Urinary bladder (tissue), 4 donors: Measurements from ENCODE around the gene SHFL. TPM values are rescaled to one million over a fixed set of nuclear protein-coding genes. Genes with fewer than 3 reads are reported as not detected.
A peak's percentile ranks its signal among the peaks of the same experiment; 100 is the strongest.

Source experiments
- DNase-seq: peaks from one replicate; pipeline ENCODE4 v3.0.0-alpha.2; 2015; ENCODE audit errors: extremely low spot score
- H3K27ac ChIP-seq: one replicate; pipeline ENCODE4 v1.5.1; 2013; ENCODE audit warnings: low read depth, mild to moderate bottlenecking, moderate library complexity
- H3K36me3 ChIP-seq: one replicate; pipeline ENCODE4 v1.6.1; 2013; ENCODE audit warnings: mild to moderate bottlenecking, moderate library complexity; ENCODE audit not compliant: insufficient read depth
- H3K4me1 ChIP-seq: one replicate; pipeline ENCODE4 v1.6.1; 2013; ENCODE audit warnings: mild to moderate bottlenecking, moderate library complexity; ENCODE audit not compliant: insufficient read depth
- H3K4me3 ChIP-seq: one replicate; pipeline ENCODE4 v1.5.1; 2013; ENCODE audit warnings: low read depth, low read length
- WGBS: extraction: QIAGEN DNeasy Blood & Tissue Kit; methylation state at CpG from one replicate; pipeline ENCODE4 v1.1.7; 2013; 5-methylcytosine and 5-hydroxymethylcytosine counted together
- polyA plus RNA-seq: library from polyadenylated mRNA; stranded (reverse); fragments of 200-250 nt; gene quantifications from one replicate; pipeline ENCODE4 v1.2.3, GENCODE V29; 2013
- total RNA-seq: library from RNA; depleted of rRNA; stranded (reverse); fragments of >200 nt; gene quantifications from one replicate; pipeline ENCODE4 v1.2.3, GENCODE V29; 2014
- donor health status: healthy with polysubstance abuse.
- donor health status: healthy.

The SHFL gene
- total and polyA plus RNA-seq, 2 donors = 15.5 to 43.4 TPM

DNA sequence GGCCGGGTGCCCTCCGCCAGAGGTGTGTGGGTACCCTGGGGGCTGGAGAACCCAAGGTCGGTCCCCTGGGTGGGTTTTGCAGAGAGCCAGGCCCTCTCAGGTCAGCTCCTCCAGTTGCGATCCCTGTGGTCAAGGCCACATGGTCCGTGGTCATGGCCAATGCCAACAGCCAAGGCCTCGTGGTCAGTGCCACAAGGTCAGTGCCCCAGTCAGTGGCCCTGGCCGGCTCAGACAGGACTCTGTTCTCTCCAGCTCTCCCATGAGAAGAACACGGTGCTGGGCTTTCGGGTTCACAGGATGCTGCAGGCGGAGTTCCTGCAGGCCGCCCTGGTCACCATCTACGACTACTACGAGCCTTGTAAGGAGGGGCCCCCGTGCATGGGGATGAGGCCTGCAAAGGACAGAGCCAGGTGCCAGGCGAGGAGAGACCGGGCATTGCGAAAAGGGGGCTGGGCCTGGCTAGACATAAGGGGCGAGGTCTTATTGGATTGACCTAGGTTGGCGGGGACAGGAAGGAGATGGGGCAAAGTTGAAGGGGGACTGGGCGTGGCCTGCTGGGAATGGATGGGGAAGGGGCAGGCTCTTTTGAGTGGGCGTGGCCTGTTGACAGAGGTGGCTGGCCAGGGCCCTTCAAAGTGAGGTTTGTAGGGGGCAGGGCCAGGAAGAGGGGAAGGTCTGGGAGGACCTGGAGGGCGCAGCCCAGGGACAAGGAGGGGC, 15.2 kb upstream of the SHFL start:
- WGBS = 72% methylated on average over 22 of the region's 22 CpGs
- Histone ChIP-seq H3K36me3 (no peaks in the 10 kb centered on the region), H3K4me1 (no peaks in the 10 kb centered on the region), H3K4me3 (no peak overlapping the region), H3K27ac (no peak overlapping the region)
- DNase-seq = no peak

- Histone ChIP-seq H3K27ac (no peak overlapping the region), H3K4me1 (no peaks in the 10 kb centered on the region), H3K4me3 (no peak overlapping the region), H3K36me3 (no peaks in the 10 kb centered on the region)
- WGBS = 58% methylated on average over 2 of the region's 2 CpGs
- no peak for DNase-seq
Observed at GRCh38 chr19:10074153-10074552, 12.0 kb upstream of the SHFL start.

DNA sequence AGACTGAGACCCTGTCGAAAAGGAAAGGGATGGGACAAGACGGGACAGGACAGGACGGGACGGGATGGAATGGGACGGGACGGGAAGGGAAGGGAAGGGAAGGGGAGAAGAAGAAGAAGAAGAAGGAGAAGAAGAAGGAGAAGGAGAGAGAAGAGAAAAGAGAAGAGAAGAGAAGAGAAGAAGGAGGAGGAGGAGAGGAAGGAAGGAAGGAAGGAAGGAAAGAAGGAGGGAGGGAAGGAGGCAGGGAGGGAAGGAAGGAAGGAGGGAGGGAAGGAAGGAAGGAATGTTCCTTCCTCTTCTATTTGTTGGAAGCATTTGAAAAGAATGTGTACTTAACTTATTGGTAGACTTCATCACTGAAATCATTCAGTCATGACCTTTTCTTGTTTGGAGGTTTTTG, 9.6 kb upstream of the SHFL start:
- no peaks in the 10 kb centered on the region for H3K36me3 ChIP-seq
- H3K4me1 ChIP-seq = no peaks in the 10 kb centered on the region
- H3K4me3 ChIP-seq = no peak overlapping the region
- no peak for DNase-seq
- 77% methylated on average over 6 of the region's 6 CpGs for WGBS
- H3K27ac ChIP-seq = no peak overlapping the region

DNA sequence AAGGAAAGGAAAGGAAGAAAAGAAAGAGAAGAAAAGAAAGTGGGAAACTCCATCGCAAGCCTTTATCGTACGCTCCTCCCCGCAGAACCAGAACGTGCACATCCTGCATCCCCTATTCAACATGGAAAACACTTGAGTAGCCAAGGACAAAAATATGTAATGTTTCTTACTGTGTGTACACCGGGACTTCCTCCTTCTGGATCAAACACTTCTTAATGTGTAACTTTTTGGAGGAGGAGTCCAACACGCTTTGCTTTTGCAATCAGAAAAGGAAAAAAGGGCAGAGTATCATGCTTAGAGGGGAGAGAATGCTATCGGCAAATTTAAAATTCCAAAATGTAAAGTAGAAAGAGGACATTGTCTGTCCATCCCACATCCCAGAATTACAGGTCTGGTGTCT, 7.8 kb upstream of the SHFL start:
- WGBS = 79% methylated on average over 8 of the region's 8 CpGs
- DNase-seq = no peak
- no peak overlapping the region for H3K4me3 ChIP-seq
- H3K27ac ChIP-seq = no peak overlapping the region
- H3K36me3 ChIP-seq = no peaks in the 10 kb centered on the region
- H3K4me1 ChIP-seq = no peaks in the 10 kb centered on the region

DNA sequence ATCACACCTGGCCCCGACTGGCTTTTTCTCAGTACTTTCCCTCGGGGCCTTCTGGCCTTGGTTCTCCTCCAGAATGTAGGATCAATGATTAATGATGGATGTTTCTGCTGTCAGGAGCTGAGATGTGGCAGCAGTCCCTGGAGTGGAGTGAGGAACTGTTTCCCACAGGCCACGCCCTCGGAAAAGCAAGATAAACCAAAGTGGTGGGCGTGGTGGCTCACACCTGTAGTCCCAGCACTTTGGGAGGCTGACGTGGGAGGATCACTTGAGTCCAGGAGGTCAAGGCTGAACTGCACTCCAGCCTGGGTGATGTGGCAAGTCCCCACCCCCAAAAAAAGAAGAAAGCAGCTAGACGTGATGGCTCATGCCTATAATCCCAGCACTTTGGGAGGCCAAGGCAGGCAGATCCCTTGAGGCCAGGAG, 7.1 kb upstream of the SHFL start:
- 60% methylated on average over 7 of the region's 7 CpGs for WGBS
- no peaks in the 10 kb centered on the region for H3K36me3 ChIP-seq
- no peak overlapping the region for H3K4me3 ChIP-seq
- no peak overlapping the region for H3K27ac ChIP-seq
- H3K4me1 ChIP-seq = no peaks in the 10 kb centered on the region
- no peak for DNase-seq

- Histone ChIP-seq H3K4me3 (no peak overlapping the region), H3K36me3 (no peaks in the 10 kb centered on the region), H3K27ac (no peak overlapping the region), H3K4me1 (no peaks in the 10 kb centered on the region)
- WGBS = 82% methylated on average over 9 of the region's 9 CpGs
- DNase-seq = no peak
Observed at GRCh38 chr19:10083911-10084310, 2.2 kb upstream of the SHFL start.

GRCh38 chr19:10084803-10085202, 1.3 kb upstream of the SHFL start:
- Histone ChIP-seq H3K4me3 (no peak overlapping the region), H3K27ac (no peak overlapping the region), H3K36me3 (no peaks in the 10 kb centered on the region), H3K4me1 (no peaks in the 10 kb centered on the region)
- WGBS = 74% methylated on average over 3 of the region's 3 CpGs
- DNase-seq = no peak

- WGBS = 5% methylated on average over 43 of the region's 43 CpGs
- Histone ChIP-seq H3K4me1 (no peaks in the 10 kb centered on the region), H3K4me3 (peak overlapping the region; percentile 92), H3K27ac (peak overlapping the region; percentile 76), H3K36me3 (no peaks in the 10 kb centered on the region)
- DNase-seq = no peak
Observed at GRCh38 chr19:10086591-10087192, 575 bp downstream of the SHFL start.

DNA sequence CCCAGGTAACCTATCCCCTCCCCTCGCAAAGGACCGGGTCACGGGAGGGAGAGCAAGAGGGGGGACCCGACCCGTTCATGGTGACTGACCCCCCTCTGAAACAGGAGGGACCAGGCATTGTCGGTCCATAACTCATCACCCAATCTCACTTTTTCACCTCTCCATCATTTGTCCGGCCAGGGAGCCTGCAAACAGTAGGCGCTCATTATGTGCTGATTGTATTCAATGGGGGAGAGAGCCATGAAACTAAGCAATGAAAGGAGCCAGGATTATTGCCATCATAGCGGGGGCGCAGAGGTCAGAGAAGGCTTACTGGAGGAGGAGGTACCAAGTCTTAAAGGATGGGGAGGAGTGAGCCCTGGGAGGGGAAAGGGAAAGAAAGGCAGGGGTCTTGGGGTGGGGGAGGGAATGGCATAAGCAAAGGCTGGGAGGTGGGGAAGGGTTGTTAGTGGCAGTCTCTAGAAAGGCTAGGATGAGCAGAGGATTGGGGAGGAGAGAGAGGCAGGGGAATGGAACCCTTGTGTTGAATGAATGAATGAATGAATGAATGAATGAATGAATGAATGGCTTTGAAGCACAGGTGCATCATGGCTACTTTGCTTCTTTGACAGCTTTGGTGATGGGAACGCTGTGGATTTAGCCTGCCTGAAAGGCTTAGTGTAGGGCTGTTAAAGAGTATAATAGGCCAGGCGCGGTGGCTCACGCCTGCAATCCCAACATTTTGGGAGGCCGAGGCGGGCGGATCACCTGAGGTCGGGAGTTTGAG, 1.4 kb downstream of the SHFL start:
- 82% methylated on average over 18 of the region's 18 CpGs for WGBS
- H3K4me1 ChIP-seq = no peaks in the 10 kb centered on the region
- H3K4me3 ChIP-seq = peak overlapping the region; percentile 92
- DNase-seq = no peak
- H3K27ac ChIP-seq = no peak overlapping the region
- H3K36me3 ChIP-seq = no peaks in the 10 kb centered on the region

GRCh38 chr19:10088949-10089554, 2.9 kb downstream of the SHFL start:
- DNase-seq = no peak
- H3K36me3 ChIP-seq = no peaks in the 10 kb centered on the region
- 92% methylated on average over 6 of the region's 6 CpGs for WGBS
- no peak overlapping the region for H3K4me3 ChIP-seq
- no peak overlapping the region for H3K27ac ChIP-seq
- no peaks in the 10 kb centered on the region for H3K4me1 ChIP-seq

- Histone ChIP-seq H3K4me3 (no peak overlapping the region), H3K27ac (no peak overlapping the region), H3K36me3 (no peaks in the 10 kb centered on the region), H3K4me1 (no peaks in the 10 kb centered on the region)
- WGBS = 75% methylated on average over 15 of the region's 15 CpGs
- DNase-seq = no peak
Observed at GRCh38 chr19:10089801-10090375, 3.8 kb downstream of the SHFL start.

- no peak overlapping the region for H3K4me3 ChIP-seq
- DNase-seq = no peak
- H3K4me1 ChIP-seq = no peaks in the 10 kb centered on the region
- H3K36me3 ChIP-seq = no peaks in the 10 kb centered on the region
- H3K27ac ChIP-seq = no peak overlapping the region
- 92% methylated on average over 17 of the region's 17 CpGs for WGBS
Observed at GRCh38 chr19:10091370-10091687, 5.2 kb downstream of the SHFL start.

DNA sequence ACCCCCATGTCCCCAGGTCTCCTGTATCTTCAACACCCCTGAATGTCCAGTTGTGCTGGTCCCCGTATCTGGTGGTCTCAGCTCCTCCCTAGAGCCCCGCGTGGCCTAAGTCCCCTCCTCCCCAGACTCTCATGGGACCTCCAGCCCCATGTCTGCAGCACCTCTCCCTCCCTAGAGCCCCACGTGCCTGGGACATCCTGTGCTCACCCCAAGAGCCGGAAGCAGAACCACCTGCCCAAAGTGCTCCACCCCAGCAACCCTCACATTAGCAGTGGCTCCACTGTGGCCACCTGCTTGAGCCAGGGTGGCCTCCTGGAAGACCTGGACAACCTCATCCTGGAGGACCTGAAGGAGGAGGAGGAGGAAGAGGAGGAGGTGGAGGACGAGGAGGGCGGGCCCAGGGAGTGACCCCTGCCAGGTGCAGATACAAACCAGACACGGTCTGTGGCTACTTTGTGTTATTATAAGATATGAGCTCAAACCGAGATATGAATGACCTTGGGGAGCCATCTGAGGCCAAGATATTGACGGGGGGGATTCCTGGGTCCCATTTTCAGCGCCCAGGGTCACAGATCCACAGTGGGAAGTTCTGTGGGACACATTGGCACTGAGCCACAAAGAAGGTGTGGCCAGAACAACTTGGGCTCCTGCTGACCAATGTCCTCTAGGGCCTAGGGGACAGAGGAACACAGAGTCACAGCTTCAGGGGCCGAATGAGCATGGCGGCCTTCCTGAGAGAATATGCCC, 6.0 kb downstream of the SHFL start:
- no peak overlapping the region for H3K4me3 ChIP-seq
- H3K36me3 ChIP-seq = no peaks in the 10 kb centered on the region
- 78% methylated on average over 13 of the region's 13 CpGs for WGBS
- H3K27ac ChIP-seq = no peak overlapping the region
- no peak for DNase-seq
- no peaks in the 10 kb centered on the region for H3K4me1 ChIP-seq
